GM12878 (cell line): ENCODE data around the gene DEFB132. TPM values are rescaled to one million over a fixed set of nuclear protein-coding genes. Genes with fewer than 3 reads are reported as not detected.

Experiments used
- ATAC-seq: fragments of 200-7000 bp; cut with Tn5 transposase; 3 replicates; pipeline ENCODE4 v1.9.1; 2020; ENCODE audit warnings: mild to moderate bottlenecking, moderate library complexity
- BruUV-seq: library from RNA; stranded (reverse); fragments of 400-500 nt; replicated peaks from 2 replicates; lab custom pipeline; 2021; lab: Mats Ljungman, UMichigan
- CTCF ChIA-PET: fragments of 300-600 bp; sonication (Branson Sonifier 250); formaldehyde crosslinking; extraction: SDS; loops from one replicate; lab custom pipeline; 2021; ENCODE audit warnings: inconsistent platforms; lab: Yijun Ruan, JAX
- POLR2A ChIA-PET: fragments of 350-600 bp; formaldehyde crosslinking; extraction: SDS; loops from one replicate; lab custom pipeline; 2021; ENCODE audit warnings: inconsistent platforms; lab: Charles Lee
- RAD21 ChIA-PET: fragments of 300-600 bp; sonication (Branson Sonifier 250); formaldehyde crosslinking; loops from one replicate; lab custom pipeline; 2023; ENCODE audit warnings: antibody characterized with exemption; ENCODE audit not compliant: unreplicated experiment; lab: Charles Lee
- SMC1A ChIA-PET: fragments of 300-600 bp; sonication (Branson Sonifier 250); formaldehyde crosslinking; loops from one replicate; lab custom pipeline; 2023; ENCODE audit not compliant: unreplicated experiment, uncharacterized antibody; lab: Charles Lee
- DNase-seq: peaks from one replicate; pipeline ENCODE4 v3.0.0-alpha.2; 2011; ENCODE audit warnings: low read depth, low spot score
- FAIRE-seq: peaks from 3 replicates; lab custom pipeline; 2011; peaks lifted over from hg19 to GRCh38; lab: Jason Lieb, UNC
- H2AFZ ChIP-seq: 2 replicates; pipeline ENCODE4 v1.6.0; 2011; ENCODE audit warnings: low read depth, low read length, control low read depth; ENCODE audit not compliant: control insufficient read depth
- H3K27ac ChIP-seq: 2 replicates; pipeline ENCODE4 v1.5.1; 2011; ENCODE audit warnings: control low read depth; ENCODE audit not compliant: control insufficient read depth, insufficient read depth
- H3K27me3 ChIP-seq, 2 experiments: replicated peaks in 1 of 2; 2 replicates each; pipeline versions ENCODE4 v1.6.0 to v1.6.1; 2011; ENCODE audit warnings: low read length in 1 of 2; ENCODE audit not compliant: control insufficient read depth in 2 of 2, insufficient read depth in 2 of 2
- H3K36me3 ChIP-seq, 2 experiments: 2 replicates each; pipeline ENCODE4 v1.5.1; 2011; ENCODE audit warnings: low read length in 1 of 2; ENCODE audit not compliant: control insufficient read depth in 2 of 2, insufficient read depth in 2 of 2
- H3K4me1 ChIP-seq: 2 replicates; pipeline ENCODE4 v1.6.1; 2011; ENCODE audit warnings: mild to moderate bottlenecking, low read length, moderate library complexity, mixed read lengths; ENCODE audit not compliant: control insufficient read depth, insufficient read depth
- H3K4me2 ChIP-seq: 2 replicates; pipeline ENCODE4 v1.6.0; 2011; ENCODE audit warnings: control low read depth; ENCODE audit not compliant: control insufficient read depth, insufficient read depth
- H3K4me3 ChIP-seq: fragments of 200-600 bp; sonication (generic); 2 replicates; pipeline ENCODE4 v1.5.1; 2016
- H3K79me2 ChIP-seq: 2 replicates; pipeline ENCODE4 v1.6.0; 2011; ENCODE audit warnings: low read length; ENCODE audit not compliant: control insufficient read depth, insufficient read depth
- H3K9ac ChIP-seq: 2 replicates; pipeline ENCODE4 v1.8.0; 2011; ENCODE audit warnings: low read length, control low read depth, mixed read lengths; ENCODE audit not compliant: control insufficient read depth, insufficient read depth
- H3K9me3 ChIP-seq: replicated peaks from 3 replicates; pipeline ENCODE4 v1.5.1; 2011; ENCODE audit warnings: mild to moderate bottlenecking, low read length; ENCODE audit not compliant: control insufficient read depth, insufficient read depth
- H4K20me1 ChIP-seq: 2 replicates; pipeline ENCODE4 v1.6.0; 2011; ENCODE audit not compliant: control insufficient read depth, insufficient read depth
- ASH2L ChIP-seq: fragments of 300-600, 200-600 bp; sonication (generic); IDR thresholded peaks from 2 replicates; pipeline ENCODE4 v1.6.1; 2017; ENCODE audit warnings: low read depth, mild to moderate bottlenecking, borderline replicate concordance
- BCL3 ChIP-seq: IDR thresholded peaks from 2 replicates; pipeline ENCODE4 v1.6.1; 2011; ENCODE audit warnings: borderline replicate concordance, low read depth, mild to moderate bottlenecking, moderate library complexity, low read length; ENCODE audit not compliant: insufficient read depth, poor library complexity, severe bottlenecking
- CHD4 ChIP-seq: fragments of 200-600 bp; sonication (generic); IDR thresholded peaks from 2 replicates; pipeline ENCODE4 v1.6.1; 2016; ENCODE audit warnings: mild to moderate bottlenecking
- CUX1 ChIP-seq: IDR thresholded peaks from 2 replicates; pipeline ENCODE4 v1.6.1; 2012; ENCODE audit warnings: improper control_type of control experiment, low read depth, low read length; ENCODE audit not compliant: insufficient replicate concordance
- ESRRA ChIP-seq: IDR thresholded peaks from 2 replicates; pipeline ENCODE4 v1.6.1; 2012; ENCODE audit warnings: mild to moderate bottlenecking, low read length, improper control_type of control experiment
- EZH2 ChIP-seq: IDR thresholded peaks from 2 replicates; pipeline ENCODE4 v1.6.1; 2012; ENCODE audit warnings: low read depth, mild to moderate bottlenecking, control low read depth, inconsistent platforms, low read length, borderline replicate concordance; ENCODE audit not compliant: control insufficient read depth
- MEF2B ChIP-seq: fragments of 450-650 bp; IDR thresholded peaks from 2 replicates; pipeline ENCODE4 v1.6.1; 2018; ENCODE audit warnings: mild to moderate bottlenecking, moderate library complexity; ENCODE audit not compliant: partially characterized antibody, poor library complexity, severe bottlenecking
- NR2C1 ChIP-seq: fragments of 450-650 bp; IDR thresholded peaks from 2 replicates; pipeline ENCODE4 v1.6.1; 2017; ENCODE audit warnings: antibody characterized with exemption, mild to moderate bottlenecking, moderate library complexity
- NR2C2 ChIP-seq: IDR thresholded peaks from 2 replicates; pipeline ENCODE4 v1.6.1; 2011; ENCODE audit warnings: borderline replicate concordance, low read depth; ENCODE audit not compliant: control insufficient read depth, insufficient read length
- PBX3 ChIP-seq: IDR thresholded peaks from 2 replicates; pipeline ENCODE4 v1.6.1; 2011; ENCODE audit warnings: mild to moderate bottlenecking, low read depth, low read length, moderate library complexity; ENCODE audit not compliant: insufficient replicate concordance
- RAD51 ChIP-seq: fragments of 450-650 bp; IDR thresholded peaks from 2 replicates; pipeline ENCODE4 v1.6.1; 2016; ENCODE audit warnings: moderate library complexity, mild to moderate bottlenecking, inconsistent platforms
- RFX5 ChIP-seq: IDR thresholded peaks from 2 replicates; pipeline ENCODE4 v1.6.1; 2011; ENCODE audit warnings: low read depth, low read length, improper control_type of control experiment
- RUNX3 ChIP-seq: IDR thresholded peaks from 2 replicates; pipeline ENCODE4 v1.6.1; 2012; ENCODE audit warnings: low read length, inconsistent platforms
- SPI1 ChIP-seq: IDR thresholded peaks from 2 replicates; pipeline ENCODE4 v1.6.1; 2011; ENCODE audit warnings: low read depth, mild to moderate bottlenecking, low read length, moderate library complexity, borderline replicate concordance; ENCODE audit not compliant: insufficient read depth
- STAT1 ChIP-seq: fragments of 450-650 bp; conservative IDR thresholded peaks from 2 replicates; pipeline ENCODE4 v1.6.1; 2014; ENCODE audit warnings: antibody characterized with exemption, mild to moderate bottlenecking
- SUPT20H ChIP-seq: IDR thresholded peaks from 2 replicates; pipeline ENCODE4 v1.6.1; 2011; ENCODE audit warnings: low read depth, mild to moderate bottlenecking, low read length, moderate library complexity, borderline replicate concordance; ENCODE audit not compliant: control insufficient read depth
- in situ Hi-C: fragments of 300-500 bp; cut with MboI; formaldehyde crosslinking; loops from 9 replicates; pipeline ENCODE4 v1.14.3; 2018; ENCODE audit warnings: mixed read lengths
- intact Hi-C: fragments of 100-400 bp; cut with micrococcal nuclease; formaldehyde crosslinking; loops from one replicate; pipeline ENCODE4 v1.14.2; 2022; ENCODE audit not compliant: unreplicated experiment
- polyA plus RNA-seq, 11 experiments: library from polyadenylated mRNA; depleted of rRNA in 4 of 11; unstranded in 6 of 11; stranded (reverse) in 5 of 11; fragments of >200 nt; fragmentation: Nextera tagmentation in 4 of 11; fragmentation: Illumina TruSeq in 1 of 11; extraction: Ambion mirVana in 4 of 11; extraction: Trizol in 1 of 11; gene quantifications; 1 replicate in 1 of 11; 2 replicates in 10 of 11; pipeline versions ENCODE4 v1.2.1 to v1.2.3, GENCODE V29; 2011 to 2016; ENCODE audit warnings: inconsistent platforms in 2 of 11, missing spikeins in 2 of 11, low read depth in 1 of 11
- total RNA-seq, 4 experiments: library from RNA; depleted of rRNA in 3 of 4; stranded (reverse); fragments of >200 nt in 3 of 4; fragmentation: Illumina TruSeq in 1 of 4; extraction: Trizol in 1 of 4; gene quantifications; 2 replicates each; pipeline versions ENCODE4 v1.2.1 to v1.2.3, GENCODE V29; 2013 to 2021

Gene DEFB132
- total and polyA plus RNA-seq, 10 of the 15 experiments (the other 5 are each of a cell fraction or from before 2014, with no cell fraction given), result not detected

GRCh38 chr20:271528-271927, 14.0 kb downstream of the DEFB132 start (continued):
- no peak for TF ChIP-seq STAT1

- Histone ChIP-seq H3K36me3 (peaks cover 2 to 3% of the 10 kb centered on the region in 2 experiments; a peak in 1 of 4 replicates), H4K20me1 (no peaks in the 10 kb centered on the region), H2AFZ (no peak overlapping the region), H3K4me3 (no peak overlapping the region), H3K9me3 (no peaks in the 10 kb centered on the region), H3K79me2 (no peaks in the 10 kb centered on the region), H3K4me1 (no peaks in the 10 kb centered on the region), H3K4me2 (no peak overlapping the region), H3K9ac (no peak overlapping the region), H3K27ac (no peak overlapping the region), H3K27me3 (no peaks in the 10 kb centered on the region)
- intact Hi-C loops, result no loop called here
- ChIA-PET POLR2A (no interaction called here), CTCF (interaction anchor here (5.6 kb wide), 1 partner anchor 58 kb away, joined by 32 read pairs; no protein-coding TSS in a partner anchor), RAD21 (no interaction called here), SMC1A (no interaction called here)
- in situ Hi-C loops, result no loop called here
- no TSS peak for BruUV-seq
- DNase-seq (no peak), ATAC-seq (no peak), FAIRE-seq (no peak)
- TF ChIP-seq BCL3, result no peak
- no peak for TF ChIP-seq EZH2
- no peak for TF ChIP-seq RAD51
- no peak for TF ChIP-seq MEF2B
- no peak for TF ChIP-seq ESRRA
- no peak for TF ChIP-seq CHD4
- TF ChIP-seq NR2C2, result no peak
- TF ChIP-seq RFX5, result no peak
- no peak for TF ChIP-seq CUX1
- no peak for TF ChIP-seq SUPT20H
- TF ChIP-seq SPI1, result no peak
- no peak for TF ChIP-seq ASH2L
- TF ChIP-seq RUNX3, result no peak
- TF ChIP-seq NR2C1, result no peak
- no peak for TF ChIP-seq PBX3
Measured at GRCh38 chr20:272718-273117, 15.2 kb downstream of the DEFB132 start.
